DMS53 treated with DMSO at 0.1 percent for 48 hours (cell line): ENCODE measurements around the gene RNF112.
A peak's percentile ranks its signal among the peaks of the same experiment; 100 is the strongest.
"Not testable (repeated sequence)": the region's sequence is repeated elsewhere in the genome, so short reads cannot be mapped to it uniquely, and the experiment has no call there.

Experiments used
- DNase-seq: peaks from one replicate; lab custom pipeline; 2025; ENCODE audit not compliant: unreplicated experiment; lab: John Stamatoyannopoulos, UW

Gene RNF112

DNA sequence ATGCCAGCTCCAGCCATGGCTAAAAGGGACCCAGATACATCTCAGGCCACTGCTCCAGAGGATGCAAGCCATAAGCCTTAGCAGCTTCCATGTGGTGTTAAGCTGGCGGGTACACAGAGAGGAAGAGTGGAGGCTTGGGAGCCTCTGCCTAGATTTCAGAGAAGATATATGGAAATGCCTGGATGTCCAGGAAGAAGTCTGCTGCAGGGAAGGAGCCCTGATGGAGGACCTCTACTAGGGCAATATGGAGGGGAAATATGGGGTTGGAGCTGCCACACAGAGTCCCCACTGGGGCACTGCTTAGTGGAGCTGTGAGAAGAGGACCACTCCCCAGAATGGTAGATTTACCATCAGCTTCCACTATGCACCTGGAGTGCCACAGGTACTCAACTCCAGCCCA lies 32.1 kb downstream of the RNF112 start:
- DNase-seq: no peak

DNA sequence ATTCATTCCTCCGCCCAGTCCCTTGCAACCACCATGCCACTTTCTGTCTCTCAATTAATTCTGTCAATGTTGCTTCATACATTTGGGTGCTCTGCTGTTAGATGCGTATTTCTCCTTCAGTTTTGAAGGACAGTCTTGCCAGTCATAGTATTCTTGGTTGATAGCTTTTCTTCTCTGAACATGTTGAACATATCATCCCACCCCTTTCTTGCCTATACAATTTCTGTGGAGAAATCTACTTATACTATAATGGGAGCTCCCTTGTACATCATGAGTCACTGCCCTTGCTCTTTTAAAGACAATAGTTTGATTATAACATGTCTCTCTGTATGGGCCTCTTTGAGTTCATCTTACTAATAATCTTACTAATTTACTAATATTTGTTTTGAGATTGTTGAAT lies 34.1 kb downstream of the RNF112 start:
- no peak for DNase-seq

DNA sequence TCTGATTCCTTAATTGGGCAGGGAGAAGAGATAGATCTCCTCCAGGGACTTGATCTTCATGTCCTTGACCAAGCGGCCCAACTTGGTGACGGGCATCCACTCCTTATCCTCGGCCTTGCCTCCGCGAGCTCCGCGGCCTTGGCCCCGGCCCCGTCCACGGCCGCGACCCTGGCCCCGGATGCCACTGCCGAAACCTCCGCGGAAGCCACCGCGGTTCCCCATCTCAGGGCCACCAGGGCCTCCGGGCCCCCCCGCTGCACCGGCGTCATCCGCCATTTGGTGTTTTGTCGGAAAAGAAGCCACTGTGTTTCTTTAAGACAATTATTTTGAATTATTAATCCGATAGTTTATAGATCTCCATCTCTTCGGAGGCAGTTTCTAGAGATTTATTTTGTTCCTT lies 35.5 kb downstream of the RNF112 start:
- not testable (repeated sequence) for DNase-seq

DNA sequence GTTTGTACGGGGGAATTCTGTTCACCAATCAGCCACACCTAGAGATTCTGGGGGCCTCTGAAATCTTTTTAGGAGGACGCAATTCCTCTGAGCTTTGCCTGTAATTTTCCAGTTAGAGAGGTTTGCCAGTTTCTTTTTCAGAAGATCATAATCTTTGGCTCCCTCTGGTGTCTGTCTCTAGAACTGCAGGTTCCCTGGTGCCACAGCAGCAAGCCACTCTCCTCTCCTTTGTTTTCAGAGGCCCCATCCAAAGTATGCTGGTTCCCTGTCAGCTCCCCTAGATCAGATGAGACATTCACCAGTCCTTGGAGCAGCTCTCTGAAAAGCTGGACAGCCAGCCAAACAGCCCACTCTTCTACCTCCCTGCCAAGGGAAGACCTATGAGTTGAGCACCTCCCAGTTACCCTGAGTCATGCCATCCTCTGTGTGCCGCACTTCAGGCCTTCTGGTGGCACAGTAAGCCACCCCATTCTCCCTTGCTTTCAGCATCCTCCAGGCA lies 36.1 kb downstream of the RNF112 start:
- peak; percentile 36 for DNase-seq

DNA sequence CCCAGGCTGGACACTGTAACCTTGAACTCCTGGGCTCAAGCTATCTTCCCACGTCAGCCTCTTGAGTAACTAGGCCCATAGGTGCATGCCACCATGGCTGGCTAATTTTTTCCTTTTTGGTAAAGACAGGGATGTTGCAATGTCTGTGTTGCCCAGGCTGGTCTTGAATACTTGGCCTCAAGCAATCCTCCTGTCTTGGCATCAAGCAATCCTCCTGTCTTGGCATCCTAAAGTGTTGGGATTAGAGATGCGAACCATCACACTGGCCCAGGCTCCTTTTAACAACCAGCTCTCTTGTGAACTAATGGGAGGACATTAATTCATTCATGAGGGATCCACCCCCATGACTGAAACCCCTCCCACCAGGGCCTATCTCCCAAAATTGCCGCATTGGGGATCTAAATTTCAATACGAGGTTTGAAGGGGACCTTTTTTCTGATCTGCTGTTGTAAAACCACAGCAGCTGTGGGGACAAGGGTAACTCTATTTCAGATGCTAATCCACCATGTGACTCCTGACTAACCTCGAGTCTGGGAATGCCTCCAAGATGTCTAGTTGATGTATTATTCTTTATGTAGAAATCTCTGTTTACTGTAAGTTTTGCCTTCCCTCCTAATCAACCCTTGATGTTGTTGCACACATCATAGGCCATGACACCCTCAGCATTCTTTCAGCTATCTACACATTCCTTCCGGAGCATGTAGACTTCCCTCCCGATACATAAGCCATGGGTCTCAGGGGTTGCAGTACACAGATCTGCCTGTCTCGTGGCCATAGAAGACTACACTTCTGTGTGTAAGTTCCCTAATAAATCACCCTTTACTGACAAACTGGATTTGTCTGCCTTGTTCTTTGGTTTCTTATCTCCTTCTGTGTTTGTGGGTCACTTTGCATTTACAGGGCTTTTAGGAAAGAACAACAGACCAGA lies 37.6 kb downstream of the RNF112 start:
- DNase-seq: no peak

DNA sequence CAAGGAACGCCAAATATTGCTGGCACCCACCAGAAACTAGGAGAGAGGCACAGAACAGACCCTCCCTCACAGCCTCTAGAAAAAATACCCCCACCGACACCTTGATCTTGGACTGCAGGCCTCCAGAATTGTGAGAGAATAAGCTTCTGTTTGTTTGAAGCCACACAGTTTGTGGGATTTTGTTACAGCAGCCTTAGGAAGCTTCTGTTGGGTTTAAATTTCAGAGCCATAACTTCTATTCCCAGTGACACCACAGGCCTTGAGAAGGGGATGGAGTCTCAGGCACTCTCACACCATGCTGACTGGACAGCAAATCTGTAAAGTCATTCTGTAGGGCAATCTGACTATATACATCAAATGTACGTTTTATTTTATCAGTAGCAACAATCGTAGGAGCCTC lies 38.6 kb downstream of the RNF112 start:
- no peak for DNase-seq

DNA sequence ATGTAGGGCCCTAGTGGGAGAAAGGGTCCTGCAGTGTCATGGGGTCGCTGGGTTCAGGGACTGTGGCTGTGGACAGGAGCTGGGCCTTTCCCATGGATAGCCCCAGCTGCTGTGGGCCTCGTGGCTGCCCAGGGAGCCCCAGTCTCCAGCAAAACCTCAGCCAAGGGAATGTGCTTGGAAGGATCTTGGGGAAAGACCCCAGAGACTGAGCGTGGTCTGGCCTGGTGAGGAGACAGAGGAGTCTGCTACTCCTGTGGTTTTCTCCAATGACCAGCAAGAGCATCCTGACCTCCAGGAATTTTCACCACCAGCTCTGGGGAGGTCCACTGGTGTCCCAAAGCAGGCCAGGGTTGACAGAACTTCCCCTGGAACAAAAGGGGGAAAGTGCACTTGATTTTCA lies 42.3 kb downstream of the RNF112 start:
- DNase-seq: no peak

DNA sequence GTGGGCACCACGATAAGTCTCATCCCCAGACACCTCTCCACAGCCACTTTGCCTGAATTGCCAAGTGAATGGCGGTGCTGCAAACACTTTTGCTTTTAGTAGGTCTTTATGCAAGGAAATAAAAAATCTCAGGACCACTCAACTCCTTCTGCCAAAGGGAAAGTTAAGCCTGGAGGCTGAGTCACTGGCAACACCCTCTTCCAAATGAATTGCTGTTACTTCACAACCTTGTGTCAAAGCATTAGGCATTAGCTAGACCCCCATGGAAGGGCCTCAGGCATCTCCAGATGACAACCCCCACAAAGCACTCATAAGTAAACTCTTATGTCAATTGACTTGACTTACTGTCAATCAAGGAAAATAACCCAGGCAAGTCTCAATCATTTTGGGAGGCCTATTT lies 43.0 kb downstream of the RNF112 start:
- no peak for DNase-seq

DNA sequence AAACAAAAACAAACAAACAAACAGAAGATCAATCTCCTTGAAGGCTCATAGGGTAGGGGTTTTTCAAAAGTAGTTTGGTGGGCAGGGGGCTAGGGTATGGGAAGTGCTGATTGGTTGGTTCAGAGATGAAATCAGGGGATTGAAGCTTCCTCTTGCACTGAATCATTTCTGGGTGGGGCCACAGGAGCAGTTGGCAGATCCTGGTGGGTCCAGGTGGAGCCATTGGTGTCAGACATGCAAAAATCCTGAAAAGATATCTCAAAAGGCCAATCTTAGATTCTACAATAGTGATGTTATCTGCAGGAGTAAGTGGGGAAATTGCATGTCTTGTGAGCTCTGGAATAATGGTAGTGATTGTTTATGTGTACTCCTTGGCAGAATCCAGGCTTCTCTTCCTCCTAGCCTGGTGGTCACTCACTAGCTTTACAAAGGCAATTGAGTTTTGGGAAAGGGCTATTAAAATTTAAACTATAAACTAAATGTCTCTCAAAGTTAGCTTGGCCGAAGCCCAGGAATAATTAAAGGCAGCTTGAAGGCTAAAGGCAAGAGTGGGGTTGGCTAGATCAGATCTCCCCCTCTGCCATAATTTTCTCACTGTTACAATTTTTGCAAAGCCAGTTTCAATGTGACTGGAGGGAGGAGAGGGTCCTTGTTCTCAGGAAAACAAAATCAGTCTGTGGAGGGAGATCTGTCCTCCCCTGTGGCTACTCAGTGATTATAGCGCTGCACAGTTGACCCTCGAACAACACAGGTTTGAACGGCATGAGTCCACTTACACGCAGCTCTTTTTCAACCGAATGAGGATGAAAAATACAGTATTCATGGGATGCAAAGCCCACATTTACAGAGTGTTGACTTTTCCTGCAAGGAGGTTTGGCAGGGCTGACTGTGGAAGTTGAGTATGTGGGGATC lies 45.2 kb downstream of the RNF112 start:
- no peak for DNase-seq

DNA sequence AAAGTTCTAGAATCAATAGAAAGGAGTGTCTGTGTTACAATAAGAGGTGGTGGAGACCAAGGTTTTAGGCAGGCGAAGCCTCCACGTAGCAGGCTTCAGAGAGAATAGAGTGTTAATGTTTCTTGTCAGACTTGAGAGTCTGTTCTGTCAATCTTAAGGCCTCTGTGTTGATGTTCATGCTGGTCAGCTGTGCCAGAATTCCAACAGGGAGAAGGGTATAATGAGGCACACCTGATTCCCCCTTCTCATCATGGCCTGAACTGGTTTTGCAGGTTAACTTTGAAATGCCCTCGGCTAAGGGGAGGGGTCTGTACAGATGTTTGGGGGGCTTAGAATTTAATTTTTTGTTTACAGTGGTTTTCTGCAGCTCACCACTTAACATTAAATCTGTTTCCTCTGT lies 46.0 kb downstream of the RNF112 start:
- DNase-seq: no peak

DNA sequence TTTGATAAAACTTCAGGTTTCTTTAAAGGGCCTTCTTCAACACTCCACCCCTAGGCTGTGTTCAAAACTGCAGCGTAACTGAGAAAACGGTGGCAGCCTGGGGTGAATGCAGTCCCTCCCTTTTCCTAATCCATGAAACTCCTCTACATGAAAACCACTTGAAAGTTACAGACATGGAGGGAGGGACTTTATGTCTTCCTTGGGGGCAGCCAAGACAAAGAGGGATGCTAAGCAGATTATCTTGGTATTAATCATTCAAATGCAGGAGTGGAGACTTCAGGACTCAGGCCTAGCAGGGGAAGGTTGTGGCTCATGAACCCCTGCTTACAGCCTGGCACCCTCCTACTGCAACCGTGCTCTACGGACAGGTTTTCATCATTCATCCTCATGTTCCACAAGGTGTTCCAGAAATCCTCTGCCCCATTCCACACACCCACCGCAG lies 46.8 kb downstream of the RNF112 start:
- DNase-seq: no peak

DNA sequence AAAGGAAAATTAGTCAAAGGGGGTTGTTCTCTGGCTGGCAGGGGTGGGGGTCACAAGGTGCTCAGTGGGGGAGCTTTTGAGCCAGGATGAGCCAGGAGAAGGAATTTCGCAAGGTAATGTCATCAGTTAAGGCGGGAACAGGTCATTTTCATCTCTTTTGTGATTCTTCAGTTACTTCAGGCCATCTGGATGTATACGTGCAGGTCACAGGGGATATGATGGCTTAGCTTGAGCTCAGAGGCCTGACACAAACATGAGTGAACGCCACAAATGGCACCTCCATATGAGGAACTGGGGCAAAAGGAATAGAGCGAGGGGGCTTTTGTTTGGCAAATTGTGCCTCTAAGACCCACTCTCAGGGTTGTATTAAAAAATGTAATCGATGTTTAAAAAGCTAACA lies 47.4 kb downstream of the RNF112 start:
- DNase-seq: not testable (repeated sequence)

DNA sequence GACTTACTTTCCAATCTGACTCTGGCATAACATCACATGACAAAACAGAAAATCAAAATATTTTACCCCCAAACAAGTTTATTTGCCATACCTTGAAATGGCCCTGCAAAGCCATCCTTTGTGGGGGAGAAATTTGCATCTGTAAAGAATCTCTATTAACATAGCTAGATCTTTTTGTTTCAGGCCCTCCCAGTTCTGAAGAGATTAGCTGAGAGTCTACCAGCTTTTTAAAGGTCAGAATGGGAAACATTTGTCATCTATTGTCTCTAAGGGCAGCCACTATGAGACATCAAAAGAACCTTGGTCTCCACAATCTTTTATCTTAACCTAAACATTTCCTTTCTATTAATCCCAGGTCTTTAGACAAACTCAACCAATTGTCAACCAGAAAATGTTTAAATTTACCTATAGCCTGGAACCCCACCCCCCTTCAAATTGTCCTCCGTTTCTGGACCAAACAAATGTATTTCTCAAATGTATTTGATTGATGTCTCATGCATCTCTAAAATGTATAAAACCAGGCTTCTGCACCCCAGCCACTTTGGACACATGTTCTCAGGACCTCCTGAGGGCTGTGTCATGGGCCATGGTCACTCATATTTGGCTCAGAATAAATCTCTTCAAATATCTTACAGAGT lies 48.1 kb downstream of the RNF112 start:
- not testable (repeated sequence) for DNase-seq

DNA sequence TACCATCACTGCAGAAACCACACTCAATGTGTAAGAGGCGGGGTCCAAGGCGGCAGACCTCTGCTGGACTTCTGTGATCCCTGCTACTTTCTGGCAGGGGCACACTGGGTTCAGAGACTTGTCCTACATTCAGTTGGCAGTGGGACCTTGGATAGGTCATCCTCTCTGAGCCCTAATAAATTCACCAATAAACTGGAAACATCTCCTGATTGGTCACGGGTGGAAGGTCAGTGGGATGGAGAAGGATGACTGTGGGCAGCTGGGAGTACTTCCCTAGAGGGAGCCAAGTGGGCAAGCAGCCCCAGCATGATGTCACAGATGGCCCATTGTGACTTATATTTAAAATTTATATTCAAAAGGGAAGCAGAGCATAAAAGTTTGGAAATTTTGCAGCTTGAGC lies 49.7 kb downstream of the RNF112 start:
- no peak for DNase-seq

DNA sequence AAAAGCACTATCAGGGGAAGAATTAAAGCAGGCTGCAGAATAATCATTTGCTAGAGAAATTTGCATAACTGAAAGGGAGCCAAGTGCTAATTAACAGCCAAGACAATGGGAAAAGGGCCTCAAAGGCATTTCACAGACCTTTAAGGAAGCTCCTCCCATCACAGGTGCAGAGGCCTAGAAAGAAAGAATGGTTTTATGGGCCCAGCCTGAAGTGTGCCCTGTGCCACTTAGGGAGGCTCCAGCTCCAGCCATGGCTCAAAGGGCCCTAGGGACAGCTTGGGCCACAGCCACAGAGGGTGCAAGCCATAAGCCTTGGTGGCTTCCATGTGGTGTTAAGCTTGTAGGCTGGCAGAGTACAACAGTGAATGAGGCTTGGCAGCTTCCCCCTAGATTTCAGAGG lies 50.1 kb downstream of the RNF112 start:
- DNase-seq: no peak

DNA sequence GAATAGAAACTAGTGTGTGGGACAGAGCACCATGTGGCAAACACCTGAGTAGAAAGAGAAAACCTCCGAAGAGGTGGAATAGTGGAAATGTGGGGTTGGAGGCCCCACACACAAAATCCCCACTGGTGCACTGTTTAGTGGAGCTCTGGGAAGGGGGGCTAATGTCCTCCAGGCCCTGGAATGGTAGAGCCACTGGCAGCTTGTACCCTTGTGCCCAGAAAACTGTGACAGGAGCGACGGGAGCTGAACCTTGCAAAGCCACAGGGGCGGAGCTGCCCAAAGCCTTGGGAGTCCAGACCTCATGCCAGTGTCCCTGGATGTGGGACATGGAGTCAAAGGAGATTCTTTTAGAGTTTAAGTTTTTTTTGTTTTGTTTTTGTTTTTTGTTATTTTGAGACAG lies 50.6 kb downstream of the RNF112 start:
- no peak for DNase-seq

DNA sequence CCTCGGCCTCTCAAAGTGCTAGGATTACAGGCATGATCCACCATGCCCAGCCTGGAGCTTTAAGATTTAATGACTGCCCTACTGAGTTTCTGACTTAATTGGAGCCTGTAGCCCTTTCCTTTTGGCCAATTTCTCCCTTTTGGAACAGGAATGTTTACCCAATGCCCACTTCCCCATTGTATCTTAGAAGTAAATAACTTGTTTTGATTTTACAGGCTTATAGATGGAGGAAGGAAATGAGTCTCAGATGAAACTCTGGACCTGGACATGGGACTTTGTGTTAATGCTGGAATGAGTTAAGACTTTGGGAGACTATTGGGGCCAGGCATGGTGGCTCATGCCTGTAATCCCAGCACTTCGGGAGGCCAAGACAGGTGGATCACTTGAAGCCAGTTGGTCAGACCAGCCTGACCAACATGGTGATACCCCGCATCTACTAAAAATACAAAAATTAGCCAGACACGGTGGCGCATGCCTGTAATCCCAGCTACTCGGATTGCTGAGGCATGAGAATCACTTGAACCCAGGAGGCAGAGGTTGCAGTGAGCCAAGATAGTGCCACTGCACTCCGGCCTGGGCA lies 51.5 kb downstream of the RNF112 start:
- not testable (repeated sequence) for DNase-seq

DNA sequence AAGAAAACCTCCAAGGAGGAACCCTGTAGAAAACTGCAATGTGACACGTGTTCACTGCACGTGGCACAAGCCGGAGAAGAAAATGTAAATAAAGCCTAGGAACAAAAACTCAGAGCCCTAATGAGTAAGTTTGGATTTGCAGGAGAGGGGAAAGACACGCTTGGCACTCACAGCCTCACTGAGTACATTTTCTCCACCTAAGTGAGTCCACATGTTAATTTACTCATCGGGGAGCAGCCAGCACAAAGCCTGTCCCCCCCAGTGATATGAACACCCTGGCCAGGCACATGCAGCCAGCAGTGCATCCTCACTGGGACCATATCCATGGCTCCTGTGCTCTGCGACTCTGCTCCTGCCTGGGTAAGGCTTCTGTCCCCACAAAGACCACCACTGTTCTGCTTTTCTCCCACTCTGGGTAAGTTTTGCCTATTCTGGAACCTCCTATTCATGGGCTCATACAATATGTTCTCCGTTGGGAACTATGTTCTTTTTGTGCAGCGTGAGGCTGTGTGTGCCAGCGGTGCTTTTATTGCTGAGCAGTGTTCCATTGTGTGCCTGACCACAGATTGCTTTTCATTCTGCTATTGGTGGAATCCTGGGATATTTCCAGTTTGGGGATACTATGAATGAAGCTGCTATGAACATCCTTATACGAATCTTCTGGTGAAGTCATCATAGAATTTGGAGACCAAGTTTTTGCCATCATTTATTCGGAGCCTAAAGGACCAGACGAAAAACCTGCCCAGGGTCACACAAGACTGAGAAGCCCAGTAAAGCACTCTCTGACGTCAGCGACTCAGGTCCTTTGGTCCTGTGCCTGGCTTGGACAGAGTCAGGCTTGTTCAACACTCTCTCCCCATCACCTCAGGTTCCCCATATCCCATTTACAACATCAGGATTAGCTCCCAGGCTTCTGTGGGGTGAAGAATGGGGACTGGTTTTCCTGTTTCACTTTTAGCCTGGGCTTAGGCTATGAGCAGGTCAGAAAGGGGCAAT lies 53.3 kb downstream of the RNF112 start:
- no peak for DNase-seq
